GM19025 (cell line): ENCODE results near the gene GALNT9.
"Not testable (repeated sequence)": the region's sequence is repeated elsewhere in the genome, so short reads cannot be mapped to it uniquely, and the experiment has no call there.

Source experiments
- ATAC-seq: cut with Tn5 transposase; IDR thresholded peaks from one replicate; pipeline ENCODE4 v1.9.1; 2021; ENCODE audit warnings: mild to moderate bottlenecking, low read depth, moderate library complexity; ENCODE audit not compliant: unreplicated experiment

Gene GALNT9

DNA sequence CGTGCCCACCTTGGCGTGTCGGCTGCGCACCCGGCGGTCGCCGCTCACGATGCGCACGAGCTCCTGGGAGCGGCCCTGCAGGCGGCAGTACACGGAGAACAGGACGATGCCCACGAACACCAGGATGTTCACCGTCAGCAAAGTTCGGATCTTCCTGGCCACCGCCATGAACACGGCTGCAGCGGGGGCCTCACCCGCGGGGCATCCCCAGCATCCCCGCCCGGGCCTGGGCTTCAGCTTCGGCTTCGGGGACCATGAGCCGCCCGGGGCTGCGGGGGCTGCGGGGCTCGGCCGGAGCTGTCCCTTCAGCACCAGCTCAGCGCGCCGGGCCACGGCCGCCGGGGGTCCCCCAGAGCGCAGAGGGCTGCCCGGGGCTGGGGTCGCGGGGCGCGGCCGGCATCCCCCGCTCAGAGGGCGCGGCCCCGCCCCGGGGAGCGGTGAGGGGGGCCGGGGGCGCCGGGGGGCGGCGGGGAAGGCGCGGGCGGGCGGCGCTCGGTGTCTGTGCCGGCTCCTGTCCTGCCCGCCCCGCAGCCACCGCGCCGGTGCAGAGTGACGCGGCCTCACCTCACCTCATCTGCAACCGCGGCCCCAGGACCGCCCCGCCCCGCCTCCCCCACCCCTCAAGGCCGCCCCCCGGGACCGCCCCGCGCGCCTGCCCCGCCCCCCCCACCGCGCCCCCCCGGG is at the start of gene GALNT9:
TSS of gene GALNT9 (minus strand) at position 554 of the 684 bp plus-strand sequence. CDS start at position 168, 386 bp downstream.
- ATAC-seq: no peak

GRCh38 chr12:132379057-132379456 is 49.7 kb upstream of the GALNT9 start:
- ATAC-seq: not testable (repeated sequence)

DNA sequence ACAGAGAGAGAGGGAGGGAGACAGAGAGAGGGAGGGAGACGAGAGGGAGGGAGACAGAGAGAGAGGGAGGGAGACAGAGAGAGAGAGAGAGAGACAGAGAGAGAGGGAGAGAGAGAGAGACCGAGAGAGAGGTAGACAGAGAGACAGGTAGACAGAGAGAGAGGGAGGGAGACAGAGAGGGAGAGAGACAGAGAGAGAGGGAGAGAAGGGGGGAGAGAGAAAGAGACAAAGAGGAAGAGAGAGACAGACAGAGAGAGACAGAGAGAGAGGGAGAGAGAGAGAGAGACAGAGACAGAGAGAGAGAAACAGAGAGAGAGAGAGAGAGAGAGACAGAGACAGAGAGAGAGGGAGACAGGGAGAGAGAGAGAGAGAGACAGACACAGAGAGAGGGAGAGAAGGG is 47.8 kb upstream of the GALNT9 start:
- ATAC-seq: no peak

DNA sequence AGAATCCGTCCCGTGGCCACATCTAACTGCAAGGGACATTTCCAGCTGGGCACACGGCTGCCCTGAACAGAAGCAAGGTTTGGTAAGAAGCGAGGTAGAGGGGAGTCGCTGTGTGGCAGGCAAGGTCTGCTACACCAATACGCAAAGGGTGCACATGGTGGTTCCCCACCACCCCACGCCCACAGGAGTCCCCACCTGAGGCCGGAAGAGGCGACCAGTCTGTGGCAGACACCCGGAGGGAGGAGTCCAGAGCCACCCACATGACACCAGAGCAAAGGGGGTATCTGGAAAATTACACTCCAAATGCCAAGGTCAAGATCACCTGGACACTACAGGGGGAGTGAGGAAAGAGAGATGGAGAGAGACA is 47.1 kb upstream of the GALNT9 start:
- no peak for ATAC-seq

DNA sequence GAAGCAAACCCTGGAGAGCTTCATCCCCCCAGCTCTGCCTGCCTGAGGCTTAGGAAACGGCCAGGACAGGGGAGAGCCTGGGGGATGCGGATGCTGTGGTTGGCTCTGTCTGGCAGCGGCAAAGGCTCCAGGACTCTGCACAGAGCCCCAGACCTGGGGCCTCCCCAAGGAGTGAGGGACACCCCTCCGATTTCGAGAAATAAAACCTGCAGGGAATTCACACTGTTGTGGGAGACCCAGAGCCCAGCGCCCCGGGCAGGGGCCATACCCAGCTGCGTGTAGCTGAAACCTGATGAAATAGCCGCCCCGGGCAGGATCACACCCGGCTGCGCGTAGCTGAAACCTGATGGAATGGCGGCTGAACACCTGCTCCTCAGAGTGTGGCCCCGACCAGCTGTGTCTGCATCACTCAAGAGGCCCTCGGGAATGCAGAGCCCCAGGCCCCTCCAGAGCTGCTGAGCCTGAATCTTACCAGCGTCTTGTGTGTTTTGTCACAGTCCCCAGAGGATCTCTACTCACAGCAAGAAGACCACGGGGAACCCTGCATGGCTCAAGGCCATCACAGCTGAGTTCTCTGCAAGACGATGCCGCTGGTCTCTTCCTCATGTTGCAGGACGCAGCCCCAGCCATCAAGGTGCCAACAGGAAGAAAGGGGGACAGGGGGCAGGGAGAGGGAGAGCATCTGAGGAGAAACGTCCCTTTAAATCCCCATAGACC is 46.5 kb upstream of the GALNT9 start:
- no peak for ATAC-seq

GRCh38 chr12:132374612-132375445 is 45.4 kb upstream of the GALNT9 start:
- no peak for ATAC-seq

GRCh38 chr12:132373901-132374611 is 44.7 kb upstream of the GALNT9 start:
- no peak for ATAC-seq

DNA sequence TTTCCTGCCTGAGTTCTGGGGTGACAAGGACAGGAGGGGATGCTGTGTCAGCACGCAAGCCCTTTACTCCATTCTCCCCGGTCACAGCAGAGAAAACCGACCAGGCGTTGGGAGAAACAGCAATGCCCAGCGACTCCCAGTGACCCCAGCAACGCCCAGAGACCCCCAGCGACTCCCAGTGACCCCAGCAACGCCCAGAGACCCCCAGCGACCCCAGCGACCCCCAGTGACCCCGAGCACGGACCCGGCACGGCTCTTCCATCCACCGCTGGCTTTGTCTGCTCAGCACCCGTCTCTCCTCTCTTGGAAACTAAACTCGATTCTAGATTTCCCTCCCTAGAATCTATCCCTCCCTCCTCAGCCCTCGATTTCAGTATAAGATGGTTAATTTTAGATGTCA is 38.5 kb upstream of the GALNT9 start:
- ATAC-seq: no peak

- no peak for ATAC-seq
Observed at GRCh38 chr12:132367071-132367851, 37.9 kb upstream of the GALNT9 start.

DNA sequence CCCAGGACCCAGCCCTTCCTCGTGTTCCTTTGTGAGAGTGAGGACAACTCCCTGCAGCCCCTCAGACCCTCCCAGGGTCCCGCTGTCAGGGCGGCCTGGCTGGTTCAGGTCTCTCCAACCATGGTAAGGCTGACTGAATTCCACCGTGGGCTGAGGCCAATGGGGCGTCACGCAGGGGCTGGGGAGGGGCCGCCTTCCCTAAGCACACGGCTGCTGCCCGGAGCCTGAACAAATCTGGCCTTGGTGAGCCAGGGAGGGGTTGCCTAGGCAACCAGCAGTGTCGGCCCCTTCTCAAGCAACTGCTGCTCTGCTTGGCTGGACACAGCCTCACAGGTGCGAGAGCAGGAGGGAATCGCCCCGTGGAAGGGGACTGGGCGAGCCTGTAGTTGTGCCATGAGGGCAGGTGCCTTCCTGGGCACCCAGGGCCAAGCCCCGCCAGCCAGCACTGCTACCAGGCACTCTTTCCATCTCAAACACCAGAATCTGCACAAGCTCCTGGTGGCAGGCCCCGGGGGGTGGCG is 37.0 kb upstream of the GALNT9 start:
- no peak for ATAC-seq

DNA sequence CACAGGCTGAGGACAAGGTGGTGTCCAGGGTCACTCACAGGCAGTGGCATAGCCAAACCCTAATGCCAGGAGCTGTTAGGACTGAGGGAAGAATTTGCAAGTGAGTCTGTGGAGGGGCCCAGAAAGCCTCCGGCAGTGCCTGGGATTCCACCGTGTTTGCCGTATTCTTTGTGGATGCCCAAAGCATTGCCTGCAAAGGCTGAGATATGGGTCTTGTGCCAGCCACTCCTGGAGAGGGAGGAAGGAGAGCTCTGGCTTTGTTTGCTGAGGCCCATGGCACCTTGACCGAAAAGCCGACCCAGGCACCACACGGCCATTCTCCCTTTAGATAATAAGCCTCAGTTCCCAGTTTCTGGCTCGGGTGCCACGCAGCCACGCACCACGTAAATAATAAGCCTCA is 35.8 kb upstream of the GALNT9 start:
- ATAC-seq: no peak

DNA sequence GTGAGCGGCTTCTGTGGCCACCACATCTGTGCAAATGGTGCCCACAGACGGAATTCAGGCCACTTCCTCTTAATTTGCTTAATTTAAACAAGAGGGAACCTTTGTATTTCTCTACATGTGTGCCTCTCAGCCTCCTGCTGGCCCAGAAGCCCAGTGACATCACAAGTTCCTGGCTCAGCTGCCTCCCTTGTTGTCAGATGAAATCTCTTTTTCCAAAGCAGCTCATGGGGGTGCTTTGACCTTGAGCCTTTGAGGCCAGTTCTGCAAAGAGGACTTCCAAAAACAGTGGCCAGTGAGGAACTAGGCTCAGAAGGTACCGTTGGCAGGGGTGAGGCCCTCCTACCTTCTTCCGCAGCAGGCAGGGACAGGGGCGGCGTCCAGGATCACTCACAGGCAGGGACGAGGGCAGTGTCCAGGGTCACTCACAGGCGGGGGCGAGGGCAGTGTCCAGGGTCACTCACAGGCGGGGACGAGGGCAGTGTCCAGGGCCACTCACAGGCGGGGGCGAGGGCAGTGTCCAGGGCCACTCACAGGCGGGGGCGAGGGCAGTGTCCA is 35.0 kb upstream of the GALNT9 start:
- no peak for ATAC-seq

DNA sequence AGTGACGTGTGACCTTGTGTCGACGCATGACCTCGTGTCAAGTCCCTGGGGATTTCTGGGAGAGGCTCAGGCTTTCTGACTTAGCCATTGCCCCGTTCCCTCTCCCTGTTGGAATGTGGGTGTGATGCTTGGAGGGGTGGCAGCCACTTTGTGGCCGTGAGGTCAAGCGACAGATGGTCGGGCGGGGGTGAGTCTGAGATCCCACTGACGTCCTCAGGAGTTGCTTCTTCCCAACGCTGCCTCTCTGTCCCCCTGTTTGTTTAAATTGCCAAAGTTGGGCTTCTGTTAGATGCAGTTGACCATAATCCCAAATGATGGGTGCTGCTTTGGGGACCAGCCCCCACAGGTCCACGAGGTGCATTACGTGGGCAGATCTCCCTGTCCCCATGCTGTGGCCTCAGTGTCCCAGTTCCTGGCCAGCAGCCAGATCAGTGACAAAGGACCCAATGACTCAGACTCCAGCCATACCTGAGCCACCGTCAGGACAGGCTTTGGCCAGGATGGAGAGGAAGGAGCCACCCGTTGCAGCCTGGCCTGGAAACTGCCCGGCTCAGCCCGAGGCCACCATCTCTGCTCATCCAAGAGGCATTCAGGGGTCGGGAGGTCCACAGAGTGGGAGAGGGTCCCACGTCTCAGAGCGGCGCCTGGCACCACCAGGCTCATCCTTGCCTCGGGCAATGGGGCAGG is 34.4 kb upstream of the GALNT9 start:
- no peak for ATAC-seq

DNA sequence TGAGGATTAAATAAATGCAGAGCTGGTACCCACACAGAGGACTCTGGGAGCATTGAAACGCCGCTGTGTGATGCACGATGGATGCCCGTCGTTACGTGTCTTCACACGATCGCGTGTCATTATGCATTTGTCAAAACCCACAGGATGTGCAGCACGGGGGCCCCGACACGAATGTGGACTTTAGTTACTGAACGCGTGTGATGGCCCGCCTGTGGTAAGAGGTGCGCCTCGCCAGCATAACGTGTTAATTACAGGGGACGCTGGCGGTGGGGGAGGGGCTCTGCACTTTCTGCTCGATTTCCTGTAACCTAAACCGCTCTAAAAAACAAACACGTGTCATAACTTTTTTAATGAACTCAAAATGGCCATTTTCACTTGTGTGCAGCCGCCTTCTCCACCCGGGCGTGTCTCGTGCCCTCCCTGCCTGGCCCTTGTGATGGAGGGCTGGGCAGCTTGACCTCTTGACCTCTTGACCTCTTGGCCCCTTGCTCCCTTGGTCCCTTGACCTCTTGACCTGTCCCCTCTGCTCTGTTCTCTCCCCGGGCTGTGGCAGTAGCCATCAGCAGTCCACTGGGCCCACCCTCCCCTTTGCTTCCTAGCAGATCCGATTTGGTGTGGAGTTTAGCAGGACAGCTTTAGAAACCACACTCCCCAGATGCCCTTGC is 33.7 kb upstream of the GALNT9 start:
- no peak for ATAC-seq

DNA sequence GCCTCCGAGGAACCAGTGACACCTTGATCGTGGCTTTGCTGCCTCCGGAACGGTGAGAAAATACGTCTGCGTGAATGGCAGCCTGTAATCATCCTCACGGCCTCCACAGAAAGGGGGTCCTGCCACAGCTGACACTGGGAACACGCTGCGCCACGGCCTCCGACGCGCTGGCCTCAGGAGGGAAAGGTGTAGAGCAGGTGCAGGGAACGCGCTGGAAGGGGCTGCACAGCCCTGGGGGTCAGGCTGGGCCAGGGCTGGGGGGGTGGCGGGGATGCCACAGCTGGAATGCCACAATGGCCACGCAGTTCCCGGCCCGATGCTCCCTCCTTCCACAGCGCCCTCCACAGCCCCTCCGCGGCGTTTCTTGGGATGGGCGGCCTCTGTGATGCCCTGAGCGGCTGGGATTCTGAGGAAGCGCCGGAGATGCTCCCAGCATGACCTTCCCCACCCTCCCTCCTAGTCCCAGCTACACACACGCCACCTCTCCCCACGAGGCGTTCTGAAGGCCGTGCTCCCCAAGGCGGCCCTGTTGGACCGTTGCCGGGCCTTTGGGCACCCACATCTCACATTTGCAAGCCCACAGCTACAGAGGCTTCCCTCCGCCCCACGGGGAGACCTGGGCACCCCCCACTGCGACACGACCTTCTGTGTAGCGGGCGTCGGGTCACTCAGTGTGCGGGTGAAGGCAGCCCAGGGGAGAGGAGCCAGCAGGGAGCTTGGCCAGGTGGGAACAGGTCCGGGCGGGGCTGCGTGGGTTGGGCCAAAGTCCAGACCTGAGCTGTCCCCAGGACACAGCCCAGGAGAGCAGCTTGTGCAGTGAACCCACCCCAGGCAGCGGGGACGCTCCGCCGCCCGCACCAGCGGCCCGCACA is 31.8 kb upstream of the GALNT9 start:
- ATAC-seq: no peak

GRCh38 chr12:132360410-132360809 is 31.0 kb upstream of the GALNT9 start:
- ATAC-seq: no peak

DNA sequence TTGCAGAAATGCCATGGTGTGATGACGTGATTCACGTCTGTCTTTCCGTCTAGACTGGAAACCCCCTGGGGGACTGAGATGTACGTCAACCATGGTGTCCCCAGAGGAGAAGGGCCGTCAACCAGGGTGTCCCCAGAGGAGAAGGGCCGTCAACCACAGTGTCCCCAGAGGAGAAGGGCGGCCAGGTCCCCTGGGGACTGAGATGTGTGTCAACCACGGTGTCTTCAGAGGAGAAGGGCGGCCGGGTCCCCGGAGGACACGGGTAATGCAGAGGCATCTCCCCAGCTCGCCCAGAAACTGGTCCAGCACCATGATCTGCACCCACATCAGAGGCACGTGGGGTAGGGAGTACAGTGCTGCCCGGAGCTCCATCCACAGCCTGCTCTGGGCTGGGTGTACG is 30.6 kb upstream of the GALNT9 start:
- no peak for ATAC-seq
